B cell (primary cell): ENCODE measurements around the gene CRK. TPM values are rescaled to one million over a fixed set of nuclear protein-coding genes. Genes with fewer than 3 reads are reported as not detected.

Experiments used
- ATAC-seq: fragments of 200-7000 bp; cut with Tn5 transposase; one replicate; pipeline ENCODE4 v1.10.0; 2021; ENCODE audit warnings: low read depth, mild to moderate bottlenecking, moderate number of reproducible peaks, moderate library complexity
- CTCF ChIA-PET: fragments of 350-600 bp; sonication (Branson Sonifier 250); formaldehyde crosslinking; loops from one replicate; lab custom pipeline; 2021; ENCODE audit warnings: antibody characterized with exemption, inconsistent platforms; lab: Charles Lee
- POLR2A ChIA-PET: fragments of 350-600 bp; sonication (Branson Sonifier 250); formaldehyde crosslinking; loops from one replicate; lab custom pipeline; 2021; ENCODE audit warnings: antibody characterized with exemption; lab: Charles Lee
- DNase-seq: peaks from one replicate; pipeline ENCODE4 v3.0.0; 2013
- H2AFZ ChIP-seq: 2 replicates; pipeline ENCODE4 v1.6.1; 2012; ENCODE audit warnings: mild to moderate bottlenecking, low read depth, low read length; ENCODE audit not compliant: insufficient read depth, poor library complexity, severe bottlenecking
- H3K27ac ChIP-seq, 2 donors: 1 replicate in 1 of 2; 2 replicates in 1 of 2; pipeline ENCODE4 v1.5.1; 2012 to 2013; ENCODE audit warnings: low read length in 2 of 2, mild to moderate bottlenecking in 2 of 2, moderate library complexity in 1 of 2
- H3K27me3 ChIP-seq, 4 experiments: fragments of 200-600 bp in 1 of 4; sonication (generic) in 1 of 4; replicated peaks in 1 of 4; 1 replicate in 2 of 4; 2 replicates in 2 of 4; pipeline versions ENCODE4 v1.6.1 to v1.7.0; 2013 to 2016; ENCODE audit warnings: low read length in 3 of 4, mild to moderate bottlenecking in 2 of 4, mixed read lengths in 1 of 4, moderate library complexity in 1 of 4; ENCODE audit not compliant: insufficient read depth in 4 of 4, control insufficient read depth in 3 of 4; ENCODE audit errors: control extremely low read depth in 1 of 4
- H3K36me3 ChIP-seq, 2 experiments: replicated peaks in 1 of 2; 1 replicate in 1 of 2; 2 replicates in 1 of 2; pipeline versions ENCODE4 v1.6.1 to v1.7.1; 2013; ENCODE audit warnings: low read length in 1 of 2; ENCODE audit not compliant: insufficient read depth in 2 of 2, control insufficient read depth in 1 of 2; ENCODE audit errors: control extremely low read depth in 1 of 2, extremely low read depth in 1 of 2
- H3K4me1 ChIP-seq, 2 donors: fragments of 200-600 bp in 1 of 2; sonication (generic) in 1 of 2; 1 replicate in 1 of 2; 2 replicates in 1 of 2; pipeline versions ENCODE4 v1.5.1 to v1.6.1; 2013 to 2017; ENCODE audit warnings: low read length in 2 of 2; ENCODE audit not compliant: control insufficient read depth in 2 of 2, insufficient read depth in 2 of 2
- H3K4me2 ChIP-seq: replicated peaks from 2 replicates; pipeline ENCODE3; 2012; ENCODE audit warnings: mild to moderate bottlenecking, low read depth, low read length; ENCODE audit not compliant: poor library complexity, severe bottlenecking
- H3K4me3 ChIP-seq, 5 experiments: fragments of 200-600 bp in 1 of 5; sonication (generic) in 1 of 5; 1 replicate in 3 of 5; 2 replicates in 2 of 5; pipeline versions ENCODE4 v1.5.1 to v1.7.0; 2011 to 2016; ENCODE audit warnings: low read length in 4 of 5, mild to moderate bottlenecking in 4 of 5, low read depth in 2 of 5, control low read depth in 1 of 5, moderate library complexity in 1 of 5; ENCODE audit not compliant: insufficient read depth in 1 of 5; ENCODE audit errors: control extremely low read depth in 1 of 5, extremely low read depth in 1 of 5
- H3K79me2 ChIP-seq: fragments of 200-600 bp; sonication (generic); one replicate; pipeline ENCODE4 v1.6.0; 2016; ENCODE audit warnings: low read length; ENCODE audit not compliant: control insufficient read depth, insufficient read depth
- H3K9ac ChIP-seq: fragments of 200-600 bp; sonication (generic); 2 replicates; pipeline ENCODE4 v1.6.1; 2017; ENCODE audit warnings: mild to moderate bottlenecking, low read length, moderate library complexity
- H3K9me3 ChIP-seq, 3 donors: one replicate each; pipeline versions ENCODE4 v1.6.1 to v1.7.1; 2013; ENCODE audit warnings: low read length in 2 of 3; ENCODE audit not compliant: control insufficient read depth in 2 of 3, insufficient read depth in 1 of 3; ENCODE audit errors: control extremely low read depth in 1 of 3
- H4K20me1 ChIP-seq: 2 replicates; pipeline ENCODE4 v1.6.0; 2012; ENCODE audit warnings: mild to moderate bottlenecking, low read length; ENCODE audit not compliant: insufficient read depth, control insufficient read depth, poor library complexity, severe bottlenecking
- H3K27ac Mint-ChIP-seq: one replicate; pipeline ENCODE4 v1.8.0; 2021; ENCODE audit warnings: mixed read lengths
- H3K27me3 Mint-ChIP-seq: one replicate; pipeline ENCODE4 v1.8.0; 2021; ENCODE audit warnings: mixed read lengths
- H3K4me1 Mint-ChIP-seq: one replicate; pipeline ENCODE4 v1.8.0; 2021; ENCODE audit warnings: mixed read lengths
- H3K4me3 Mint-ChIP-seq: one replicate; pipeline ENCODE4 v1.8.0; 2021; ENCODE audit warnings: mixed read lengths
- H3K9me3 Mint-ChIP-seq: one replicate; pipeline ENCODE4 v1.8.0; 2022; ENCODE audit warnings: mixed read lengths; ENCODE audit not compliant: insufficient read depth
- CTCF ChIP-seq: fragments of 200-600 bp; IDR thresholded peaks from one replicate; pipeline ENCODE4 v1.8.0; 2022; ENCODE audit warnings: antibody characterized with exemption, mild to moderate bottlenecking
- EZH2 ChIP-seq: IDR thresholded peaks from 2 replicates; pipeline ENCODE4 v1.6.1; 2012; ENCODE audit warnings: borderline replicate concordance, low read depth, mild to moderate bottlenecking, moderate library complexity, low read length; ENCODE audit not compliant: insufficient read depth, poor library complexity, severe bottlenecking
- WGBS: methylation state at CpG from one replicate; pipeline ENCODE4 v1.1.5; 2013; ENCODE audit warnings: missing lambda C conversion rate; ENCODE audit not compliant: insufficient coverage; 5-methylcytosine and 5-hydroxymethylcytosine counted together
- intact Hi-C: fragments of 100-400 bp; cut with micrococcal nuclease; formaldehyde crosslinking; loops from one replicate; pipeline ENCODE4 v1.10.0; 2022
- polyA plus RNA-seq: library from polyadenylated mRNA; depleted of rRNA; stranded (reverse); fragments of >200 nt; gene quantifications from 2 replicates; pipeline ENCODE4 v1.2.3, GENCODE V29; 2012
- total RNA-seq, 2 donors: library from RNA; stranded (reverse); fragments of 120-200 nt in 1 of 2; gene quantifications; 1 replicate in 1 of 2; 2 replicates in 1 of 2; pipeline versions ENCODE4 v1.2.3 to v1.2.4, GENCODE V29; 2013 to 2022

The CRK gene
- total and polyA plus RNA-seq, 2 donors (not counting 1 experiment from before 2014, with no cell fraction given), result 8.2 to 36.4 TPM

GRCh38 chr17:1377334-1377733 is 78.7 kb downstream of the CRK start:
- Mint-ChIP-seq H3K4me3 (peak overlapping the region; percentile 2), H3K27me3 (no peaks in the 10 kb centered on the region), H3K9me3 (no peaks in the 10 kb centered on the region), H3K27ac (no peak overlapping the region), H3K4me1 (peaks cover 87% of the 10 kb centered on the region)
- WGBS, result 73% methylated on average over 3 of the region's 3 CpGs
- Histone ChIP-seq H4K20me1 (peaks cover 99% of the 10 kb centered on the region), H3K4me1 (peaks cover 69 to 73% of the 10 kb centered on the region in 2 donors), H3K79me2 (peaks cover 100% of the 10 kb centered on the region), H3K27ac (no peak overlapping the region), H3K9me3 (no peaks in the 10 kb centered on the region), H3K36me3 (peaks cover 0 to 27% of the 10 kb centered on the region in 2 experiments), H3K4me2 (peak overlapping the region; percentile 9), H2AFZ (no peak overlapping the region), H3K4me3 (no peak overlapping the region), H3K9ac (no peak overlapping the region), H3K27me3 (no peaks in the 10 kb centered on the region)
- ATAC-seq (no peak), DNase-seq (no peak)
- CTCF ChIA-PET, result interaction anchor here (1.2 to 2.9 kb wide), 5 partner anchors 11 to 139 kb away, joined by 3 to 25 read pairs (median 6); partner anchors contain the start of gene INPP5K
- no peak for TF ChIP-seq EZH2
- no peak for TF ChIP-seq CTCF
- intact Hi-C loops, result no loop called here
- POLR2A ChIA-PET, result interaction anchor here (0.6 to 1.4 kb wide), 2 partner anchors 38 to 139 kb away, joined by 3 to 4 read pairs; partner anchors contain the start of gene INPP5K

- DNase-seq, result no peak
- Mint-ChIP-seq H3K27me3 (no peaks in the 10 kb centered on the region), H3K27ac (peak overlapping the region; percentile 16), H3K4me1 (peaks cover 85% of the 10 kb centered on the region), H3K4me3 (peak overlapping the region; percentile 47), H3K9me3 (no peaks in the 10 kb centered on the region)
- peaks cover 0 to 29% of the 10 kb centered on the region in 2 experiments for H3K36me3 ChIP-seq
- 50% methylated on average over 2 of the region's 5 CpGs for WGBS
- H4K20me1 ChIP-seq, result peaks cover 100% of the 10 kb centered on the region
- ChIA-PET POLR2A (interaction anchor here (0.8 to 1.4 kb wide), 2 partner anchors 26 to 140 kb away, joined by 4 read pairs; partner anchors contain the start of gene INPP5K), CTCF (interaction anchor here (0.7 to 2.9 kb wide), 7 partner anchors 10 to 151 kb away, joined by 3 to 25 read pairs (median 6); partner anchors contain the start of gene INPP5K)
- H3K27ac ChIP-seq, result peak overlapping the region in 1 of 2 donors; percentile 62
- H3K4me1 ChIP-seq, result peaks cover 64 to 66% of the 10 kb centered on the region in 2 donors
- H3K9me3 ChIP-seq, result no peaks in the 10 kb centered on the region
- TF ChIP-seq EZH2, result no peak
- peaks cover 100% of the 10 kb centered on the region for H3K79me2 ChIP-seq
- no peak overlapping the region for H2AFZ ChIP-seq
- no peaks in the 10 kb centered on the region for H3K27me3 ChIP-seq
- H3K4me2 ChIP-seq, result peak overlapping the region; percentile 46
- peak overlapping the region; percentile 21 for H3K9ac ChIP-seq
- no peak for ATAC-seq
- intact Hi-C loops, result no loop called here
- H3K4me3 ChIP-seq, result no peak overlapping the region
Observed at GRCh38 chr17:1376061-1376460, 80.0 kb downstream of the CRK start.
